Hematopoietic multipotent progenitor cell treated with erythropoietin and hydrocortisone succinate and interleukin-3 and kit ligand, for 17 days (in vitro differentiated cells): ENCODE results near the gene KIAA1755.

Experiments used
- DNase-seq: peaks from one replicate; pipeline ENCODE4 v3.0.0-alpha.2; 2015; ENCODE audit warnings: low spot score

The KIAA1755 gene

DNA sequence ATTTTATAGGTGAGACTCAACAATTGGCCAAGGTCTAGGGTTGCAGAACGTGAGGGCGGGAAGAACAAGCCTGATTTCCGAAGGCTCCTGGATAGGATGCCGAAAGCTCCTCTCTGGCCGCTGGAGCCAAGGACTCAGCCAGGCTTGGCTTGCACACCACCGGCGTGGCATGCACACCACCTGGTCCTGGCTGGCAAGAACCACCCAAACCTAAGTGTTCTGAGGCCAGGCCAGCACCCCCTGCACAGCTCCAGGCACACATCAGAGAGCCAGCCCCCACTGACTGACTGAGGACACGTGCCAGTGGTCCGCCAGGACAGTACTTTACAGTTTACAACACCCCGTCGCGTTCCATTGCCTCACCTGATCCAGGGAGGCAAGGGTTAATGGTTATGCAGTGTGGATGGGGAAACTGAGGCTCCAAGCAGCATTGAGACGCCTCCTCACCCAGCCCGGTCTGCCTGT is 95.9 kb downstream of the KIAA1755 start:
- no peak for DNase-seq

DNA sequence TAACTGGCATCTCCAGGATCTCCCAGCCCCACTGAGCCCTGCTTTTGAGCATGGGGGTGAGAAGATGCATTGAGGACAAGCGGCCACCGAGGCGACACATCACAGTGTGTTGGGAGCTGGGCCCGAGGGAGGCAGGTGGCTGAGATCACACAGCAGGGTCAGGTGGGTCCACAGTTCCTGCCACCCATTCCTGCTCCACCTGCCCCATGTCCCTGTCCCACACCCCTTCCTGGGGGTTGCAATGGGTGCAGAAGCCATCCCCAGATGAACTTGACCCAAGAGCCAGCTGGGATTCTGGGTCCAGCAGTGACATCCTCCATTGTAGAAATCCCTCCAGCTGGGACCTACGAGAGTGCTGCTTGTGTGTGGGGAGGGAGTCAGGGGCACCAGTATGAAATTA is 96.5 kb downstream of the KIAA1755 start:
- peak; percentile 16 for DNase-seq

DNA sequence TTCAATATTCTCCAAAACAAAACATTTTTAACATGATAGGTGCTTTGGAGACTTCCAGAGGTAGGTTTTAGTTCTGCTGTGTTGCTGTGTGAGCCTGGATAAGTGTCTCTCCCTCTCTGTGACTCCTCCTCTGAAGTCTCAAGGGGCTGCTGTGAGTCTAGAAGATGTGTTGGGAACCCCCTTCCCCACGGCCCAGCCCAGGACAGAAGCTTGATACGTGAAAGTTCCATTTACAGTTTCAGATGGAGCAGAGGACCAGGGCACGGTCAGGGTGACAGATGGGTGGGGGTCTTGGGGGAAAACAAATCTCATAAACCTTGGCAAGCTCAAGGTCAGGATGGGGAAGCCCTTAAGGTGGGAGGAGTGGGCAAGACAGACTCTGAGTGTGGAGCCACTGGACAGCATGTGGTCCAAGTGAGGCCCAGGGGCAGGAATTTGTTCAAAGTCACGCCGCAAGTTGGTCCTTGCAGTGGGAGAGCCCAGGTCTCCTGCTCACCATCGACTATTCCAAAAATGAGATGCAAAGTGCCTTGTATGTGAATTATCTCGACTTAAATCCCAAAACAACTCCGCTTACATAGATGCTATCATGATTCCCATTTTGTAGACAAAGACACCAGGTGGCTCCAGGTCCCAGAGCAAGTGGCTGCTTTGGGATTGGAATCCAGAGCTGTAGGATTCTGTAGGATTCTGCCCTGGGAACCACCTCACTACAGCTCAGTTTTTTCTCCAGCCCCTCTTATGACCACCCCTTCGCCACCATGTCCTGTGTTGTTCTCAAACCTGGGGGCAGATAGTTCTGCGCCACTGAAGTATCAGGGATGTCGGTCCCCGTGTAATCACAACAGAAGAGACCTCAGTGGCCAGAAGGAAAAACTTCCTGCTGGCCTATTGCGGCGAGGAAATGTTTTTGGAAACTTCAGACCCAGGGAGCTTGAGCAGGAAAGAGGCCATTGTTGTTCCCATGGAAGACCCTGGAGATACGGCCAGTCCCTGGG is 97.4 kb downstream of the KIAA1755 start:
- peak; percentile 14 for DNase-seq

DNA sequence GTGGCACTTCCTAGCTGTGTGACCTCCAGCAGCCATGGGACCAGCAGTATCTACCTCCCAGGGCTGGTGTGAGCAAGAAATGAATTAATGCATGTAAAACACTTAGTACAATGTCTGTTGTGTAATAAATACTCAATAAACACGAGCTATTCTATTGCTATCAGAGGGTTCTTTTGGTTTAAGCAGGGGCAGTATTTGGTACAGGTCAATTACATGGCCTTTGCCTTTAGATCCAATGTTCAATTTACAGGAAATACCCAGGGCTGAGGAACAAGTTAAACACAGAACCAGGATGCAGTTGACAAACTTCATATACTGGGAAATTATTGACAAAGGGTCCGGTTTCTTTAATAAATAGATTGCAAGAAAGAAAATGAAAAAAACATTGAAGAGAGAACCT is 98.4 kb downstream of the KIAA1755 start:
- no peak for DNase-seq

DNA sequence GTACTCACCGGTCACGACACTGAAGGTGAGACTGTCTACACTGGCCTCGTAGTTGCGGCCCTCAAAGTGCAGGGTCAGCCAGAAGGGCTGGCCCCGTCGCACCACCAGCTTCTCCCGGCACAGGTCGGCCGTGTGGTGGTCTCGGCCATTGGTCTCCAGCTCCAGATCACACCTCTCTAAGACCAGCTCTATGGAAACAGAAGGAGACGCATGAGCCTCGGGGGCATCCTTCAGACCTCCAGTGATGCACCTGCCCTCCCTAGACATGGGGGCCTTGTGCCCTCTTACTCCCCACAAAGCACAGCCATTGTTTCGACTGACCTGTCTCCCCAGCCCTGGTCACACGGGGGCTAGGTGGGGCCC is 99.1 kb downstream of the KIAA1755 start:
- no peak for DNase-seq
